DMS79 treated with DMSO at 0.1 percent for 48 hours (cell line): Measurements from ENCODE around the gene CXCL14.

ENCODE experiments used
- DNase-seq: peaks from one replicate; lab custom pipeline; 2025; lab: John Stamatoyannopoulos, UW

Gene CXCL14

GRCh38 chr5:135567661-135568060 lies 11.1 kb downstream of the CXCL14 start:
- no peak for DNase-seq

GRCh38 chr5:135566422-135567400 lies 12.1 kb downstream of the CXCL14 start:
- DNase-seq, result no peak

DNA sequence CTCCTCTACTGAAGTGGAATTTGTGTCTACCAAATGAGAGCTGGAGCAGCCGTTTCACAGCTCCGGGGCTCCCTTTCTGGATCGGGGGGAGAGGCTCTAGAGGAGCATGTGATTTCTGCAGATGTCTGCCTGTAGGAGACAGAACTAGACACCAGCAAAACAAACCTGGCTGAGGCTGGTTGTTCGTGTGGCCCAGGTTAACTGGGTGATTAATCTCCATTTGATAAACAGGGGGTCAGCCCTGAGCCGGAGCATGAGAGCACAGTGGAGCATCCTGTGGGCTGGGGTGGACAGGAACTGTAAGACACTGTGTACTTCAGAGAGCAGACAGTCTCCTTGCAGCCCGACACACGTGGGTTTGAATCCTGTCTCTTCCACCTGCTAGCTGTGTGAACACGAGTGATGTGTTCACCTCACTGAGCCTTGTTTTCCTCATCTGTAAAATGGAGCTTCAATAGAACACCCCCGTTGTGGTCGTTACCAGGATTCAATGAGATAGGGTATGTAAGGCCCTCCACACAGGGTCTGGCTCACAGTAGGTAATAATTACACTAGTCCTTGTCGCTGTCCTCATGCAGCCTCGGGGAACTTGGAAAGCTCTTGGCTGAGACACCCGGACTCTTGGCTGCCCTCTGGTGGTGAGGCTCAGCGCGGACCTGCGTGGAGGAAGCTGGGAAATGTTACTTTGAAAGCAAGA lies 12.9 kb downstream of the CXCL14 start:
- DNase-seq, result no peak

DNA sequence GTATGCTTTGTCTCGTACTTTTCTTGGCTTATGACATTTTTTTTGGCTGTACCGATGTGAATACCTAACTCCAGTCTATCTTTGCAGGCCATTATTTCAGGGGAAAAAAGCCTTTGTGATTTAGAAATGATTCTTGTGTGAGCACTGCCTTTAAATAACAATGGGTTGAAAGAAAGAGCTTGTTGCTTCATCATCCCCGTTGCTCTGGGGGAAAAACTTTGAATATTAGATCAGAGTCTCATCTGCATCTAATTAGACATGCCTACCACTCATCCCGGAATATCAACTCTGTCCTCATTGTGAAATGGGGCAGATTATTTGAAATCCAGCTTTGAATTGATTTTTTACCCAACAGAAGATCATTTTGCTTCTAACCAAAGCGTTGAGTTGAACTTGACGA lies 13.5 kb downstream of the CXCL14 start:
- DNase-seq, result no peak

DNA sequence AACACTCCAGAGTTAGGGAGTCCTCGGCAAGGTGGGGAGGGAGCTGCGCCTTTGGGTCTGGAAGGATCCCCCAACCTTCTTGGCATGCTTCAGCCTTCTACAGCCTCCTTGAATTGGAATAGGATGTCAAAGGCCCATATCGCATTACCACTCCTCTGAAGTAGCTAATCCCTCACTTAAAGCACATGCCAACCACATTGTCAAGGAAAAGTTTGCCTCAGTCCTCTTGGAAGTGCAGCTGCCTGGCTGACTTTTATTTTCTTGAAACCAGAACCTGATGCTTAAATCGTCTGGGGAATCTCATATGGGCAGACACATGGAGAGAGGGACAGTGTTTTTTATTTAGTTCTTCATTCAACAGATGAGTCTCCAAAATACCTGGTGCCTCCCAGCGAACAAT lies 14.5 kb downstream of the CXCL14 start:
- DNase-seq, result no peak

DNA sequence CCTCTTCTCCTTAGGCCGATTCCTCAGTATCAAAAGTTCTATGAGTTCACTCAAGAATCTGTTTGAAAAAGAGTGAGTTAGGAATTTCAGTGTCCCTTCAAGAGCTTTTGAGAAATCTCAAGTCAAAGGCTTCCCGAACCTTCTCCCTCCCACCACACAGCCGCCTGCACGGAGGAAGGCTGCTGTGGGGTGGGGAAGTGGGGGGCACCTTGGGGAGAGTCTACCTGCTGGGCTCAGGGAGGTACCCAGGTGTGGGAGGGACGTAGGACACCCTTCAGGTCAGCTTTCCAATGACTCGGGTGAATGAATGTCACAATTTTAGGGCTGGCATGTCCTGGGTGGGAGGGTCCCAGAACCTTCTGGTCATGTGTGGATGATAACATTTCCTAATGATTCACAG lies 17.5 kb downstream of the CXCL14 start:
- DNase-seq, result no peak

GRCh38 chr5:135560858-135561257 lies 17.9 kb downstream of the CXCL14 start:
- peak; percentile 14 for DNase-seq

- no peak for DNase-seq
Measured at GRCh38 chr5:135559354-135559753, 19.4 kb downstream of the CXCL14 start.

GRCh38 chr5:135557076-135557838 lies 21.5 kb downstream of the CXCL14 start:
- DNase-seq, result no peak

GRCh38 chr5:135556620-135557019 lies 22.2 kb downstream of the CXCL14 start:
- no peak for DNase-seq

DNA sequence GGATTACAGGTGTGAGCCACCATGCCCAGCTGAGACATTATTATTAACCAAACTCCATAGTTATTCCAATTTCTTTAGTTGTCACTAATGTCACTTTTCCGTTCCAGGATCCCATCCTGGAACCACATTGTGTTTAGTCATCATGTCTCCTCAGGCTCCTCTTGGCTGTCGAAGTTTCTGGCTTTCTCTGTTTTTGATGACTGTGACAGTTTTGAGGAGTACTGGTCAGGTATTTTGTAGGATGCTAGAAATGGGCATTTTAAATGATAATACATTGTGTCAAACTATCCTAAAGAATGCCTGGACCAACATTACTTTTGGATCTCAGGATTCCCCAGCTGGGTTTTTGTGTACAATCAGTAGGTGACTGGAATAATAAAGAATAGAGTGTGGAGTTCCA lies 23.3 kb downstream of the CXCL14 start:
- DNase-seq, result no peak

GRCh38 chr5:135553688-135554462 lies 24.9 kb downstream of the CXCL14 start:
- no peak for DNase-seq

GRCh38 chr5:135551593-135552447 lies 27.0 kb downstream of the CXCL14 start:
- peak; percentile 19 for DNase-seq

GRCh38 chr5:135549413-135549812 lies 29.4 kb downstream of the CXCL14 start:
- no peak for DNase-seq

DNA sequence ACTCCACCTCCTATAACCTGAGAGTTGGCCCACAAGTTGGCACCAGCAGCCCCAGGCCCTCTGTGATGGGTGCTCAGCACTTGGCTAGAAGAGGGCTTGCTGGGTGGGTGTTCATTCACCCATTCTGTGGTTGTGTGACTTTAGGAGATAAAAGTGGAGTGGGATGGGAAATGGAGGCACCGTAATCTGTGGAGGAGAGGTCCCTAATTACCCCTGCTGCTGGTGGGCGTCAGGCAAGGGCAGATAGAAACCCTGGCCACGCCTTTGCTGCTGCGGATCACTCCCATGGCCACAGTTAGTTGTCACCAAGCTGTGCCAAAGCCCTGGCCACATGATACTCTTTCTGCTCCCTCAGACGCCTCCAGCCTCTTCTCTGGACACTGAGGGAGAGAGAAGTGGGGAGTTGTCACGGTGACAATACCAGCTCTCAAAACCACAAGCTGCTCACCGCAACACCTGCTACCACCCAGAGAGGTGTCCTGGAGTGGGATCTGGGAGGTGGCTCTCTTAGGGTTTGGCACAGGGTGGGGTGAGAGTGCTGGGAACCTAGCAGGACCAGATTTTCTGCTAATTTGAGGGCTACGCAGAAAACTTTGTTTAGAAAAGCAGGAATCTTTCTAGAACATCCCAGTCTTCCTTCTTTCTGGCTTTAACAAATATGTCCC lies 31.1 kb downstream of the CXCL14 start:
- DNase-seq, result peak; percentile 52

DNA sequence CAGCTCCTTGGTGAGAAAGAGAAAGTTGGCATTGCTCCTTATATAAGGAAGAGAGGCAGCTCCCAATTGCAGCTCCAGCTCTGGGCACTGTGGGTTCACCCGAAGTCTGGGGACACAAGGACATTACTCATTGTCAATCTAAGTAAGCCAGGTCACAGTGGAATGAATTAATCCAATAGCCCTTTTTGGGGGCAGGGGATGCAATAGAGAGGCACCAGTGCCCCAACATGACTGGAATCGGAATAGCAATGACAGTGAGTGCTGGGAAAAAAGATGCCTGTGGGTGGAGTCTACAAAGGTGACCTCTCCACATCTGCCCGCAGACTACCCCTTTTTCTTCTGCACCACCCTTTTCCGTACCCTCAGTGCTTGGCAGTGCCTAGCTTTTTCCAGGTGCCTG lies 31.9 kb downstream of the CXCL14 start:
- no peak for DNase-seq

GRCh38 chr5:135546101-135546500 lies 32.7 kb downstream of the CXCL14 start:
- DNase-seq, result no peak

- DNase-seq, result no peak
Measured at GRCh38 chr5:135545099-135545498, 33.7 kb downstream of the CXCL14 start.

- DNase-seq, result no peak
Measured at GRCh38 chr5:135543485-135544304, 35.1 kb downstream of the CXCL14 start.
